Measurements from ENCODE around the gene DHX29. TPM values are rescaled to one million over a fixed set of nuclear protein-coding genes. Genes with fewer than 3 reads are reported as not detected.
A peak's percentile ranks its signal among the peaks of the same experiment; 100 is the strongest.

The DHX29 gene
- total RNA-seq, 1 donor: 5.9 TPM

DNA sequence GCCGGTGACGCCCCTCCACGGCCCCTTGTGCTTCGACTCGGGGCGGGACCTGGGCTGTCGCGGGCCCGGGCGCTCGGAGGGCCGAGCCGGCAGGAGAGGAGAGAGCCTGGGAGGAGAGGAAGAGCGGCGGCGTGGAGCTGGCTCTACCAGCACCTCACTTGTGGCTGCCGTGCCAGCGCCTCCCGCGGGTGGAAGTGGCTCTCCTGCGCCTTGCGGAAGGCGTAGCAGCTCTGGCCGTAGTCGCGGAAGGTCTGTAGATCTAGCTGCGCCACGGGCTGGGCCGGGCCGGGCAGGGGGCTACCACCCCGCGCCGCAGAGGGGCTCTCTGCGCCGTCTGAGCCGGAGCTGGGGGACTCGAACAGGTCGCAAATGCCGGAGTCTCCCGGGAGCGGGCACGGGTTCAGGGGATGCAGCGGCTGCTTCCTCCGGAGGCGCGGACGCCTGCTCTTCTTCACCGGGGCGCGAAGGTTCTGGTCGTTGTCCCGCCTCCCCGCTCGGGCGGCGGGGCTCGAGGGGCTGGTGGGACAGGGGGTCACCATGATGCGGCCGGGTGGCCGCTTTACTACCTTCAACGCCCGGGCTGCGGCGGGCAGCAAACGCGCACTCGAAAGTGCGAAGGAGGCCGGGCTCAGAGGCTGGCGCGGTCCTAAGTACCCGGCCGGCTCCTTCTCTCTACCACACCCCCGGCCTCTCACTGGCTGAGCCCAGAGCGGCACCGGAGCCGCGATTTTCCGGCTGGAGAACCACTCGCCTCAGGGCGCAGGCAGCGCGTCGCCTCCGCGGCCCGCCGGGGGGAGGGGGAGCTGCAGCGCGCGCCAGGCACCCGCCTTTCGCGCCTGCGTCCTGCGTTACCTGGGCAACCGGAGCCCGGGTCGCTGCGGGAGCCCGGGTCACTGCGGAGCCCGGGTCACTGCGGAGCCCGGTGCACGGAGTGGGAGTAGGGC lies 74.2 kb downstream of the DHX29 start, which contains the start of gene CCNO:
Gene CCNO (minus strand): TSS at position 624 of the 944 bp plus-strand sequence. CDS start 85 bp downstream, at position 539.
- peak in 2 of 3 donors; percentile 56 to 60 for DNase-seq (ENCODE audit: low read depth in 2 of 3, low spot score in 2 of 3)

DNA sequence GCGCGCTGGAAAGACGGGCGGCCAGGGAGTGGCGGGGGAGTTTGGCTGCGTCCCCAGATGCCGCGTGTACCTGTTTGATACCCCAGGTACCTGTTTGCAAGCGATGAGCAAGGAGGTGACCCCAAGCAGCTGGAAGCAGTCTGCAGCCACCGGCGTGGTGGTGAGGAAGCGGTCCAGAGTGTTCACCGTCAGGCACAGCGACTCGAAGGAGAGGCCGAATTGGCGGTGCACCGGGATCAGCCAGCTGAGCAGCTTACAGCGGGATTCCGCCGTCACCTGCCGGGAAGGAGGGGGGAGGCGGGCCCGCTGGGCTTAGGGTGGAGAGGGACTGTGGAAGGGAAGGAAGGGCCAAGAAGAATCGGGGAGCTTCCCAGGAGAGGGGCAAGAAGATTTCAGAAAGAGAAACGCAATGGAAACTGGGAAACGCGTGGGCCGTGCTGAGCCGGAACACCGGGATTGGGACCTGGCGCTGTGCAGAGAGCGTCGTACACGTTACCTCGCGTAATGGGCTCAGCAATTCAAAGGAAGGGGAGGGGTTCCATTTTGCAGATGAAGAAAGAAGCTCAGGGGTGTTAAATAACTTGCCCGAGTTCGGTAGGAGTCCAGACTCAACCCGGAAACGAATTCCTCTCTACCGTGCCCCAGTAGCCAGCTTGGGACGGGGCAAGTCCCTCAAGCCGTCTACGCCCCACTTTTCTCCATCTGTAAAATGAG lies 75.1 kb downstream of the DHX29 start:
- DNase-seq (ENCODE audit: low read depth in 2 of 3, low spot score in 2 of 3): peak in 1 of 3 donors; percentile 22

DNA sequence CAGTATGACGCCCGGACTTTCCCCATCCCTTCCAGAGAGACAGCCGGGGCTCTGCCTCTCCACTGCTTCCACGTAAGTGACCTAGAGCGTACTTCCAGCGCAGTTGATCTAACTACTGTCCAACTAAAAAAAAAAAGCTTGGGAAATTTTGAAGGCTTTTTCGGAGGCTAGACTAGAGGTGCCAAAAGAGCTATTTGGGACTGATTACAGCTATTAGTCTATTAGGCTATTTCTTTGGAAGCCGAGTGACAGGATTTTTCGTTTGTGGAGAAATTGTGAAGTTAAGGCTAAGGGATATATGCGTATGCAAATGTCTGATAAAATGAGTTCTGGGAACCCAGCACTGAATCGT lies 75.6 kb downstream of the DHX29 start:
- DNase-seq (ENCODE audit: low read depth in 2 of 3, low spot score in 2 of 3): peak in 1 of 3 donors; percentile 37

DNA sequence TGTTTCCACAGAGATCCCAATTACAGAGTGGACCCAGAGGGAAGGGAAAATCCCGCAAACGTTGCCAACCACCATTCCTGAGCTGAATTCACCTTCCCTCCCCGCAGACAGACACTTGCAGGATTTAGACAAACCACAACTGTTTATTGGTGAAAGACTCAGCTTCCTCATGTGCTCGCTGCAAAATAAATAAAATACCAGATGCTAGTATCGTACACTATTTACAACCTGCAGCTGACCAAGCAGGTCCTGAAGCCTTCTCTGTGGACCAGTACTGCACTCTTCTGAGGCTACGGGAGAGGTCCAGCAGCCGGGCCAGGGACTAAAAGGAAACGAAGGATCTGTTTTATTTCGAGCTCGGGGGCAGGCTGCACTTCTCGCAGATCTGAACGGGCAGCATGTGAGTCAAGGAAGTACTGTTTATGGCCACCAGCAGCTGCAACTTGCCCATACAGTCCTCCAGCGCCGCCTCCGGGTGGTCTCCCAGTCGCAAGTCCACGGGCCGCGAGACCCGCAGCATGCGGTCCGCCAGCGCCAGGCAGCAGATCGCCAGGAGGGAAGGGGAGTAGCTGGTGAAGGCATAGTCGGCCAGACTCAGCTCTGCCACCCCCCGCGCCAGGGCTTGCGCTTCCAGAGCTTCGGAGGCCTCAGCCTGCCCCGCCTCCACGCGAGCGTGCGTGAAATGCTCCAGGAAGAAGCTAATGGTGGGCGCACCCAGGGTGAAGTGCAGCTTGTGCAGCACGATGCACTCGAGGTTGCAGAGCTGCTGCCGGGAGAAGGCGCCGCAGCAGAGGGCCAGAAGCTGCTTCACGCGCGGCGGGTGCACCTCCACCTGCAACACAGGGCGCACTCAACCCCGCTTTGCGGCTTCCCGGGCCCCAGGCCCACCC lies 76.2 kb downstream of the DHX29 start:
- DNase-seq (ENCODE audit: low read depth in 2 of 3, low spot score in 2 of 3): peak in 2 of 3 donors; percentile 54 to 60

DNA sequence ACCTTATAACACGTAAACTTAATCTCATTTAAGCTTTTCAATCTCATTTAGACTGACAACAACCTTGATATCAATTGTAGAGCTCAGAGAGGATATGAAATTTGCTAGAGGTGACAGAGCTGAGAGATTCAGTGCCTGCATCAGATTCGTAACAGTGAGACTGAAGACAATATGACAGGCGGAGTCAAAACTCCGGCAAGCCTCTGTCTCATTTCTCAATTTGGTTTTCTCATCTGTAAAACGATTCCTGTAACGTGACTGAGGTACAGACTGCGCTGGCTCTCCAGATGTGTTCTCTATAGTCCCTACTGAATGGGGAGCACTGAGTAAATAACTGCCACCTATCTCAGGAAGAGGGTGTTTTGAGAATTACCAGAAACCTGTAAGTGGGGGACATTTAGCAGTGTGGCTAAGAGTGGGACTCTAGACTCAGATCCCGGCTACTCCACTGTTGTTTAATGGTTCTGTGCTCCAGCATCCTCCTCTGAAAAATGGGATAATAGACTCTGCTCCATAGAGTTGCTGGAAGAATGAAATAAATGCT lies 77.3 kb downstream of the DHX29 start:
- no peak for DNase-seq (ENCODE audit: low read depth in 2 of 3, low spot score in 2 of 3)

DNA sequence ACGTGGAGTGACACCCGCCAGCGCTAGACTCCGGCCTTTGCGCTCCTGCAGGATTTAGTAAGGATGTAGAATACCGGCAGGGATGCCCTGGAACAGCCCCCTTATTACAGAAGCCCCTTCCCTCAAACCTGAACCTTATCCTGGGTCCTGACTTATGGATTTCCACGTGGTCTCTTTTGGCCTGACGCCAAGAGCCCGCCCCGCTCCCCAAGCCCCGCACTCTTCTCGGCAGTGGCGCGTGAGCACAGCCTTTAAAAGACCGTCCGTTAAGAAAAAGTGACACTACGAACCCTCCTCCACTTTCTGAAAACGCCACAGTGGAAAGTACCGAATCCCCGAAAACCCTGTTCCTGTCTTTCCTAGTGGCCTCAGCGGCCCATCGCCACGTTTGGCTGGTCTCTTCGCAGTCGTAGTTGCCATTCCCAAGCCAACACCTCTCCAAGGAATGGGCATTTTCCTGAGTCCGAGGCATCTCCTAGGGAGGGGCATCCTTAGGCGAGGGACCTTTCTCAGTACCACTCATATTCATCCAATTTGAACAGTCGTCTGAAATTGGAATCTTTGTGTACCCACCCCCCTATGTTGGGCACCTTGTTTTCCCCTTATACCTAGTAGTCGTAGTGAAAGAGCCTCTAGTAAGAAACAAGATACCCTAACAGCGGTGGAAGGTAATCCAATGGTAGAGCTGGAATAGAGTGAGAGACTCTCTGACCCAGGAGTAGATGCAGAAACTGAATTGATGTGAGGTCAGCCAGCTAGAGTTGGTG lies 79.6 kb downstream of the DHX29 start:
- DNase-seq (ENCODE audit: low read depth in 2 of 3, low spot score in 2 of 3): no peak

DNA sequence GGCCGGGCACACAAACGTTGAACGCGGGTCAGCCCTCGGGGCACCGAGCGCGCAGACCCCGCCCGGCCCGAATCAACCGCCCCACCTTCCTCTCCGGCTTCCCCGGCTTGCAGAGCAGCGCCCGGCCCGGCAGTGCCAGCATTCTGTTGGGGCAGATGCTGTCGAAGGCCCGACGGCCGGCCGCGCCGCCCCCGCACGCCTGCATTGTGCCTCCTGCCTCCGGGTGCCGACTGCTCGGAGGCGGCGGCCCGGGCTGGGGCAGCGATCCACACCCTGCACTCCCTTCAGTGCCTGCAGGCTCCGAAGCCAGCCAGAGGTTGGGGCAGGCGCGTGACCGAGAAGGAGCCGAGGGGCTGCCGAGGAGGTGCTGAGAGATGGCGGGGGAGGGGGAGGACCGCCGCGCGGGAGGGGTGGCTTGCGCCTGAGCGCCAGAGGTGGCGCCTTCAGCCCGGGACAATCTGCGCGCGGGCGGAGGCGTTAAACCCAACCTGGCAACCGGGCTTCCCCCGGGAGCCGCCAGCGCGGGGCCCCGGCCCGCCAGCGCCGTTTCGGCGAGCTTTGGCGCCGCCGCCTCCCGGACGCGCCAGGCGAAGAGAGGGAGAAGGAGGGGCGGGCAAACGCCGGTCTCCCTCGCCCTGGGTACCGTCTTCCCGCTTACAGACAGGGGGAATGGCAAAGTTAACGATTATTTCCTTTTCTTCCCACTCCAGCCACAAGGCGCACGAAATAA lies 80.4 kb downstream of the DHX29 start, which contains the start of gene MCIDAS:
Gene MCIDAS (minus strand): TSS at position 382 of the 730 bp plus-strand sequence. CDS start 177 bp downstream, at position 205.
- DNase-seq (ENCODE audit: low read depth in 2 of 3, low spot score in 2 of 3): peak in 2 of 3 donors; percentile 48 to 66

DNA sequence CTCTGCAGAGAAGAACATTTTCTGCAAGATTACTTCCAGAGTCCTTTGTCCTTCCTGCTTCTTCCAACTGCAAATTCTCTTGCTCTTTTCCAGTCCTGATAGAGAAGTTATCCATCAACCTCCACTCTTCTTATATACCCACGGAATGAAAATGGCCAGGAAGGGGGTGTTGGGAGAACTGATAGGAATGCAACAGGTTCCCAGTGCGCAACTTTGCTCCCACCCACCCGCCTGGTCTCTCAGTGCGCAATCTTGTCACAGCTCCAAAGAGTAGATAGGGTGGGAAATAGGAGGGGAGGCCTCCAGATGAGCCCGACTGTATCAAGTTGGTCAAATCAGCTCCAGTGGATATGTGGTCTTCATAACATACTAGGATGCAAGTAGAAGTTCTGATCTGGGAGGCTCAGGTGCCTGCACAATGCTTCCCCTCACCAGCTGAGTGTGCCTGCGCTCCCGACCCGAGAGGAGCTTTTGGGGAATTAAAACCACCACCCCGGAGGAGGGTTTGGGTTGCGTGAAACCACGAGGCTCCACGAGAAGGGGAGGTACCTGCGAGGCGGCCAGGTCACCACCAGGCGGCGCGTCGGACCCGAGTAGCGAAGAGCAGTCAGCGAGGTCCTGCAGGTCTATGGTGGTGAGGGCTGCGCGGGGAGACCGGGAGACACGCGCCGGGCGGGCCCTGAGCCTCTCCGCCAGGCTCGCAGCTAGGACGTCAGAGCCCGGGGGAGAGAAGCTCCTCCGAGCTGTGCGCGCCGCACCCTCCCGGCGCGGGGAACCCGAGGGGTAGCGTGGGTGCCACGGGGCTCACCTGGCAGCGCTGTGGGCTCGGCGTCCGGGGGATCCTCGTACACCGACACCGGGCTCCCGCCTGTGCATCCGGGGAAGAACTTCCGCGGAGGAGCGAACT lies 81.2 kb downstream of the DHX29 start:
- DNase-seq (ENCODE audit: low read depth in 2 of 3, low spot score in 2 of 3): peak in 2 of 3 donors; percentile 57 to 67

DNA sequence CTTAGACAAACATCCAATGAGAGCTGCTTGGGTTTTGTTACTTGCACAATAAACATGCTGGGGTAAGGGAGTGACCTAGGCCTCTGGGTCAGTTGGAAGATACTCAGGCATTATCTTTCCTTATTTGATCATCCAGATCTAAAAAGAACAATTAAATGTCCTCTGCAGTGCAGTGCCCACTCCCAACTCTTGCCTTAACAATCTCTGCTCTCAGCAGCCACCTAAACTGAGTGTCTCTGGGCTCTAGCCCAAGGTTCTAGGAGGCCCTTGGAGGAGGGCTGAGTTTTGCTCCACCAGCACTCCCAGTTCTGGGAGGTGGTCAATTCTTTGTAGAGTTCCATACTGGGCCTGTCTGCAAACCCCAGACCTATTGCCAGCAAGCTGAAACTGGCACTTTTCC lies 82.1 kb downstream of the DHX29 start:
- DNase-seq (ENCODE audit: low read depth in 2 of 3, low spot score in 2 of 3): no peak

DNA sequence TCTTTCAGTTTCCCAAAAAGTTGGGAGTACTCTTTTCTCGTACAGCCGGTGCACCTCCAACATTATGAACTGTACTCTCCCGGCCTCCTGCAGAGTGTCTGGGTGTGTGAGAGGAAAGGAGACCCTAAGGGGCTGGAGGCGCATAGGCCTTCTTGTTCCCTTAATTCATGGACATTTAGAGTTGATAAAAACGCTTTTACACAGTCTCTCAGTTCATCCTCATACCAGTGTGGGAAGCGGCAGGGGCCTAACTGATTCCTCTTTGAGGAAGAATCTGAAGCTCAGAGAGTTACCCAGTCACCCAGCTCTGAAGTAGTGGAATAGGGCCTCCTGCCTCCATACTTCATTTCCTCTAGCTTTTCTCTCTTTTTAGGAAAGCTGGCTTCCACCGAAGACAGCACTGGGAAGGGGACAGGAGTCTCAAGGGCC lies 83.7 kb downstream of the DHX29 start:
- DNase-seq (ENCODE audit: low read depth in 2 of 3, low spot score in 2 of 3): peak in 1 of 3 donors; percentile 17

DNA sequence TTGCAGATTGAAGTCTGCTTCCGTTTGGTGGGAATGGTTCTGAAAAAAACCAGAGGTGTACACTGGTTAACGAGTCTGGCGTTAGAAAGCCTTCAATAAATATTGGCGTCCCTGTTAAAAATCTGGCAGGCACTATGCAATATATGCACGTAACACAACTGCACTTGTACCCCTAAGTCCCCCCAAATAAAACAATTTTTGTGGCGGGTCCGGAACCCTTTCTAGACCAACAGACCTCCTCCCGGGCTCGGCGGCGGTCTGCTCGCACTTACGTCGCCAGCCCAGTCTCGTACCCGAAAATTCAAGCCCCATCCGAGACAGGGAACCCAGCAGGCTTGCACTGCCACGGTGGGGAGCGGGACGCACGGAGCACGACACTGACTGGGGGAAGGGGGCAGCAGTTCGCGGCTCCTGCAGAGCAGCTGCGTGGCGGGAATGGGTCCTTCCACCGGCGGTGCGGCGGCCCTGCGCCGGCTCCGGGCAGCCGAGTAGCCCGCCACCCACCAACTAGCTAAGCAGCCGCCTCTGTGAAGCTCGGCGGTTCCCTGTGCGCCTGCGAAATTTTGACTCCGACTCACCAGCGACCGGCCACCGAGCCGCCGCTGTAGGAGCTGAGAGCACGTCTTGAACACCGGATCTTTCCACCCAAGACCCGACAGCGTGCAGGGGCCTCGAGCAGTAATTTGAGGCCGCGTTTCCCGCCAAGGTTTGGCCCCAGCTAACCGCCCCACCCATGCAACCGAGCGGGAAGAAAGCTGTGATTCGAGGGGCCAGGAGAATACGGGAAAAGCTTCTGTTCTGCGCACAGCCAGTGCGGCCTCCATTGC lies 84.3 kb downstream of the DHX29 start:
- peak in 1 of 3 donors; percentile 25 for DNase-seq (ENCODE audit: low read depth in 2 of 3, low spot score in 2 of 3)

DNA sequence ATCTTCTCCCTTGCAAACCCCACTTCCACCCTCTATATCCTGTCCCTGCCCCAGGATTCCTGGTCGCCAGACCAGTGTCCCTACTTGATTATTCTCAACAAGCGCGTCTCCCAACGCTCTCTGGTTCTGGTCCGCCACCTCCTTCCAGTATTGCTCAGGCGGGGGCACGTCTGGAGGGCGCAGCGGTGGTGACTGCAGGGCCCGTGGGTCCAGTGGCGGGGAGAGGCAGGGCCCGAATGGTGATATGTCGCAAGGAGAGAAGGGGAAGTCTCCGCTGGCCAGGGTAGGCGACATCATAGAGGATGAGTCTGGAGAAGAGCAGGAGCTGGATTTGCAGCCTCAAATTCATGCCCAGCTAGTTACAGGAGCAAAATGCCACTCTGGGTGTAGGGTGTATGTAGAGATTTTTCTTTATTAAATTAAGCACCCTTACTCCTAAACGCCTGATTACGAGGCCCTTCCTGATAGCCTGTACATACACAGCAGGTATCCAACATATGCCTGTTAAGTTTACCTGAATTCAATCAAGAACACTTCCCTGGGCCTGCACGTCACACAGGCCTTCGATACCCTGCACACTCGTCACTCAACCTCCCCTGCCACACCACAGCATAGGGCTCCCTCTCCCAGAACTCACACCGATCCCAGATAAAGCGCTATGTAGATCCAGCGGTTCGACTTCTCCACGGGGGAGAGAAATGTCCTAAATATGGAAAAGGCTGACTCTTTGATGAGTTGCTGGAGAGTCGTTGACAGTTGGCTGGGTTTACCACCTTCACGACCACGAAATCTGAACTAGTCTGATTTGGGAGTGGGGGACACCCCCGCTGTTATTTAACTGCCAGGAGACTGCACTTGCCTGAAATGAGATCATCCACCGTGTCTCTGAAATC lies 85.2 kb downstream of the DHX29 start:
- DNase-seq (ENCODE audit: low read depth in 2 of 3, low spot score in 2 of 3): peak in 1 of 3 donors; percentile 31

DNA sequence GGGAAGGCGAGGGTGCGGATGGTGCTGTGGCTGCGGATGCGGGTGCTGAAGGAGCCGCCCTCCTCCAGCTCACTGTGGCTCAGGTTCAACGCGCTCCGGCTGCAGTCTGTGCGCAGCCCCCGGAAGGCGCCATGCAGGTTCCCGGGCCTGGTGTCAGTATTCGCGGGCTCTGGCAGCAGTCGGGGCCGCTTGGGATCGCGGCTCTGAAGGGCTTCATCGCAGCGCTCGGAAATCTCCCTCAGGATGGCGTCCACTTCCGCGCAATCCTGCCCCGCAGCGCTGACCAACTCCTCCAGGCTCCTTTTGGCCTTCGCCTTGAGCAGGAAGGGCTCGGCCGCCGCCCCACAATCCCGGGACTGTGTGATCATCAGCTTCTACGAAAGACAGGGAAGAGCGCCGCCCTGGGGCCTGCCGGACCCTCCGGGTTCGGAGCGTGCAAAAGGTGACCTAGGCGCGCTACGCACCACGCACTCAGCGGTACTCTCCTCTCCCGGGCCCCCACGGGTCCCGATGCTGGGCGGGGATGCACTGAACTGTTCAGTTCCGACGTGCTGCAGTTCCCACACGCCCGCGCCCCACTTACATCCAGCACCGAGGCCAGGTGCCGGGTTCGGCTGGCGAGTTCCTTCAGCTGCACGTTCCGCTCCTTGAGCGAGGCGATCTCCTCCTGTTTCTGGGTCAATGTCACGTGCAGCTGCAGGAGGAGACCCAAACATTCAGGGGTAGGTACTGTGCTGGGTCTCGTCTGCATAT lies 86.9 kb downstream of the DHX29 start:
- DNase-seq (ENCODE audit: low read depth in 2 of 3, low spot score in 2 of 3): no peak

DNA sequence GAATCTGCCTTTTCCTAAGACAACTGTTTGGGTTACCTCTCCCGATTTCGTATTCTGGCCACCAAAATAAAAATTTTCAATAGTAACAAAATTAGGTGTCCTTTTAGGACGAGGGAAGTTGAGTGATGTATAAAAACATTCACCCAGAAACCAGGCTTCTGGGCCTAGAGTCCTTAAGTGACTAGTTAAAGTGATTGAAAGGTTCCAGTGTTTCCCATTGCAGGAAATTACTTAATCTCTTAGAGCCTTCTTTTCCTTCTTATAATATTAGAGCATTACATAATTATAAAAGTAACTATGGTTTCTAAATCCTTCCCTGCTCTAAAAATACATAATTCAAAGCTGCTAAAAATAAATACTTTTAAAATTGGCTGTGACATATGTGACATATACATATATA lies 87.7 kb downstream of the DHX29 start:
- no peak for DNase-seq (ENCODE audit: low read depth in 2 of 3, low spot score in 2 of 3)

DNA sequence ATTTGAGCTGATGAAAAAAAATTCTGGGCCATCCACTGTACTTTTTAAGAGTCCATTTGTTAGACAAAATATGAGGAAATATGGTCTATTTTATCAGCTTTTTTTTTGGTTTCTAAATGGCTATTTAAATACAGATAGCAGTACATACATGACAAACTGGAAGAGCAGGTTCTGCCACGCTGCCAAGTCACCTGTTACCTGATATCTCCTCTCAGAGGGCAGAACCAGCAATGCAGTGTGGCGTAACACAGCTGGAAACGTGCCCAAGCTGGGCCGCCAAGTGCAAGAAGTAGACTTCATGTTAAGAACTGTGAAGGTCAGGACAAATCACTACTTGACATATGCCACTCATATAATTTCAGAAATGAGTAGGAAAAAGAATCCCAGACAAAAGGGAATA lies 88.5 kb downstream of the DHX29 start:
- DNase-seq (ENCODE audit: low read depth in 2 of 3, low spot score in 2 of 3): no peak
